ENCODE measurements around the gene AUTS2. TPM values are rescaled to one million over a fixed set of nuclear protein-coding genes. Genes with fewer than 3 reads are reported as not detected.

AUTS2 gene
- total and polyA plus RNA-seq, 2 experiments from 2014 or later = 32.0 to 91.0 TPM

- TF ChIP-seq ETS1 (IDR thresholded peaks at IDR 0.05) = no peak
Measured at GRCh38 chr7:70466725-70467364, 868.6 kb downstream of the AUTS2 start (continued).

- Mint-ChIP-seq H3K36me3 (ENCODE audit: low read depth) (no peaks in the 10 kb centered on the region), H3K27ac (no peak overlapping the region)
Measured at GRCh38 chr7:70470746-70471145, 872.5 kb downstream of the AUTS2 start.

More at GRCh38 chr7:70470746-70471145, 872.5 kb downstream of the AUTS2 start:
- TF ChIP-seq STAT1 (IDR thresholded peaks at IDR 0.05; ENCODE audit: unreplicated experiment) (no peak), REST (IDR thresholded peaks at IDR 0.05; ENCODE audit: unreplicated experiment) (no peak), JUNB (IDR thresholded peaks at IDR 0.05; ENCODE audit: unreplicated experiment) (no peak), CREB1 (CRISPR knock-in tag; IDR thresholded peaks at IDR 0.05; ENCODE audit: low read depth) (no peak), CTCF (conservative IDR thresholded peaks at IDR 0.05; ENCODE audit: low read depth in 2 of 2) (no peak), ZNF331 (CRISPR knock-in tag; IDR thresholded peaks at IDR 0.05; ENCODE audit: low read depth) (no peak), ZNF462 (CRISPR knock-in tag; IDR thresholded peaks at IDR 0.05) (no peak), ETS1 (IDR thresholded peaks at IDR 0.05) (no peak)
- Histone ChIP-seq H3K4me1 (ENCODE audit: insufficient read depth) (0 out of 2 replicates have a peak, but pooled peaks cover 3% of the 10 kb centered on the region), H4K20me1 (replicated peaks; ENCODE audit: insufficient read depth) (no peaks in the 10 kb centered on the region), H3K4me3 (no peak overlapping the region), H3K79me2 (replicated peaks; ENCODE audit: insufficient read depth) (no peaks in the 10 kb centered on the region), H3F3A (replicated peaks; ENCODE audit: low read depth) (no peaks in the 10 kb centered on the region), H3K27me3 (ENCODE audit: insufficient read depth) (no peaks in the 10 kb centered on the region), H3K4me2 (no peak overlapping the region), H3K36me3 (ENCODE audit: insufficient read depth) (no peaks in the 10 kb centered on the region), H3K27ac (ENCODE audit: low read depth) (no peak overlapping the region), H3K9me2 (ENCODE audit: insufficient read depth) (peaks cover 6% of the 10 kb centered on the region; the same call in 1 of the 2 replicates), H2AFZ (no peak overlapping the region)
- peaks cover 2% of the 10 kb centered on the region; the same call in 1 of the 3 replicates for H3K4me1 Mint-ChIP-seq
- H3K4me3 Mint-ChIP-seq = no peak overlapping the region
- no peak for ATAC-seq
- no peaks in the 10 kb centered on the region; the same call in 2 of the 3 replicates for H3K9me3 Mint-ChIP-seq
- no peak for DNase-seq (ENCODE audit: low spot score)
- no peaks in the 10 kb centered on the region for H3K27me3 Mint-ChIP-seq (ENCODE audit: insufficient read depth, low read depth, poor library complexity)

Data from GM23338 (cell line).